ACHN (cell line): ENCODE data around the gene SOX2.

Source experiments
- DNase-seq: peaks from one replicate; pipeline ENCODE4 v3.0.0-alpha.2; 2015
- in situ Hi-C: cut with HindIII; loops from 2 replicates; pipeline ENCODE4 v1.10.0; 2017; ENCODE audit warnings: low sequenced_read_pairs, low pct_ligation_motif_present, low pct_unique_long_range_greater_than_20kb

SOX2 gene

DNA sequence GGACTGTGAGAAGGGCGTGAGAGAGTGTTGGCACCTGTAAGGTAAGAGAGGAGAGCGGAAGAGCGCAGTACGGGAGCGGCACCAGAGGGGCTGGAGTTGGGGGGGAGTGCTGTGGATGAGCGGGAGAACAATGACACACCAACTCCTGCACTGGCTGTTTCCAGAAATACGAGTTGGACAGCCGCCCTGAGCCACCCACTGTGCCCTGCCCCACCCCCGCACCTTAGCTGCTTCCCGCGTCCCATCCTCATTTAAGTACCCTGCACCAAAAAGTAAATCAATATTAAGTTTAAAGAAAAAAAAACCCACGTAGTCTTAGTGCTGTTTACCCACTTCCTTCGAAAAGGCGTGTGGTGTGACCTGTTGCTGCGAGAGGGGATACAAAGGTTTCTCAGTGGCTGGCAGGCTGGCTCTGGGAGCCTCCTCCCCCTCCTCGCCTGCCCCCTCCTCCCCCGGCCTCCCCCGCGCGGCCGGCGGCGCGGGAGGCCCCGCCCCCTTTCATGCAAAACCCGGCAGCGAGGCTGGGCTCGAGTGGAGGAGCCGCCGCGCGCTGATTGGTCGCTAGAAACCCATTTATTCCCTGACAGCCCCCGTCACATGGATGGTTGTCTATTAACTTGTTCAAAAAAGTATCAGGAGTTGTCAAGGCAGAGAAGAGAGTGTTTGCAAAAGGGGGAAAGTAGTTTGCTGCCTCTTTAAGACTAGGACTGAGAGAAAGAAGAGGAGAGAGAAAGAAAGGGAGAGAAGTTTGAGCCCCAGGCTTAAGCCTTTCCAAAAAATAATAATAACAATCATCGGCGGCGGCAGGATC lies at the start of gene SOX2:
Gene SOX2, plus strand, starts transcription at position 601 of the 811 bp plus-strand sequence. CDS start 436 bp downstream, outside the sequence.
- DNase-seq = peak; percentile 90
- in situ Hi-C loops = no loop called here

DNA sequence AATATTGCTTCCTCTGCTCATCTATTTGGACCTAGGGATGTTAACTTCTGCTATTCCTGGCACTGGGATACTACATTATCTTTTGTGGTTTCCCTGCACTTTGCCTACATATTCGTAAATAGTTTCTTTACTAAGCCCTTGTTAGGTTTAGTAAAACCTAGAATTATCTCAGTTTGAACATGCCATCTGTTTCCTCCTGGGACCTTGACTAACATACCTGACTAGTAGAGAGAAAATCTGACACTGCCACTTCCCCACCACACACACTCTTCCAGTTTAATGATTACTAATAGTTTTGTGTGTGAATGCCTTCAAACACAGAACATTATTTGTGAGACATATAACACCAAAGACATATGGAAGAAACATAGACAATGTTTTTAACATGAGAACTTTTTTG lies 28.2 kb upstream of the SOX2 start:
- DNase-seq = no peak
- in situ Hi-C loops = no loop called here

- DNase-seq = no peak
- in situ Hi-C loops = no loop called here
Measured at GRCh38 chr3:181687190-181687589, 24.5 kb upstream of the SOX2 start.

DNA sequence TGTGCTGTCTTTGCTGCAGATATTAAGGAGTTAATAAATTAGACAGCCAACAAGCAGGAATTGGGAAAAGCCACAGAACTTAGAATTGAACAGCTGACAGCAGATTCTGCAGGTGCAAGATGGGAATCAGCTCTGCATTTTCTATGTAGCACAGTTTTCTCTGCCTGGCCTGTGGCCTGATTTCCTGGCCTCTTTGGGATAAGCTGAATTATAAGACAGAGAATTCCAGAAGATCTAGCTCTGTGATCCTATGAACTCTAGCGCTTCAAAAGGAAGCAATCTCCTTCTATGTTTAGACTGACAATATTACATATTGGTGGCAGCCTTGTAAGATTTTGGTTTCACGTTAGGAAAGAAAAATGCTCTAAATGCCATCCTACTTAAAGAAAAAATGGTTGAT lies 24.0 kb upstream of the SOX2 start:
- DNase-seq = no peak
- in situ Hi-C loops = no loop called here

- no peak for DNase-seq
- in situ Hi-C loops = no loop called here
Measured at GRCh38 chr3:181689546-181689945, 22.2 kb upstream of the SOX2 start.

DNA sequence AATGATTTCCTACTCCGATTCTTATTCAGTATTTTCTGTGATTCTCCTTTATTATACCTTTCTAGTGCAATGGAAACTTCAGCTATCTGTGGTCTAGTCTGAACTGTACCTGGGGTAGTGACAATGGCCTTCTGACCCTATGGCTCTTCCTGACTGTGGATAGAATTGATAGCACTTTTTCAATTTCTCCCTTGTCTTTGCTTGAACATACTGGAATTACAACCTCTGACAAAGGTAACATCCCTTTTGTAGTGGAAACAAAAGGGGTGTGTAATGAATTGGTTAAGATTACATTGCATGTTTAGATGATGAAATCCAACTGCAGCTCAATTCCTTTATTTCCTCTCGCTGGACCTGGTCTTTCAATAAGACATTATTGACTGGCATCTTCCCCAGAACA lies 21.0 kb upstream of the SOX2 start:
- in situ Hi-C loops = no loop called here
- no peak for DNase-seq

- no peak for DNase-seq
- in situ Hi-C loops = no loop called here
Measured at GRCh38 chr3:181691901-181692300, 19.8 kb upstream of the SOX2 start.

DNA sequence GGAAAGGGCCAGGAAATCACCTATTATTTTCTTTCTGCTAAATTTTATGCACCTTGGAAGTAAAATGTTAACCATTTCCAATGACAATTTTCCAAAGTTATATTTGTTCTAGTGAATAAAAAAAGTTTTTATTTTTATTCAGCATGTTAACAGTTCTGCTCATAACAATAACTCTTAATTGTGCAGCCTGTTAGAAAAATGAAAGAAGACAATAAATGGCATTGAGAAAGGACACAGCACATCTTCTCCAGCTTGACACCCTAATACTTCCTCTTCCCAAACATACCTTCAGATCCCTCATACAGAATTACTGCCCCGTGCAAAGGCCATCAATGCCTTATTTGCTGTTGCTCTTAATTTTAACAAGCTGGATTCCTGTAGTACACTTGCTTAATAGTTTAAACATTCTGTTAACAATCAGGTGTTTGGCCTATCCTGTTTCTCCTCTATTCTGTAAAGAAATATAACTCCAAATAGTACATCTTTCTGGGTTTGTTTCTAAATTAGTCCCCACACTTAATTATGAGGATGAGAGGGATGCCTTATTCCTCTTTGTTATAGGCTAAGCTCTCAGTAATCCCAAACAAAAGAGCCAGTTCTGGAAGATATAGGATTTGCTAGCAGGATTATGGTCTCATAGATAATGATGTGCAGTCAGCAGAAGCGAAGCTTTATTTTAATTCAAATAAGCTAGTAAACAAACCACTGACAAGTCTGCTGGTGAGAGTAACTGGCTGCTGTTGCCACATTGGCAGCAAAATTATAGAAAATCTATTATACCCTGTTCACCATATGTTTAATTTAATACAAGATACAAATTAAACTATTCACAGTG lies 19.2 kb upstream of the SOX2 start:
- in situ Hi-C loops = no loop called here

DNA sequence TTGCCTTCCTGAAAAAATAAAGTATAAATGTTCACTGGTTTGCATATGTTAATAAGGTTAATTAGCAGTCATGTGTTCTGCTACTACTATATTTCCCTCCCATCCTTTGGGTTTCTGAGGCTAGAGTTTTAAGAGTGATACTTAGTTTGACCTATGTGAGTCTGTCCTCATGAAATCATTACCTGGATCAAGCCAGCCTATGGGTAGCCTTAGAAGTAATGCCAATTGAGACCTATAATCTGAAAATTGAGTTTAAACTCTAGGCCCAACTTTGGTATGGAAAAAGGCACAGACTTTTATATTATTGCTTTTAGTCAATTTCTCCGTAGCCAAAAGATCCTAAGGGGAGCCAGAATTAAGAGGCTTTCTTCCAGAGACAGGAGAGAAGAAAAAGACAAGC lies 18.4 kb upstream of the SOX2 start:
- in situ Hi-C loops = no loop called here
- no peak for DNase-seq

More for the DNA sequence above, 19.2 kb upstream of the SOX2 start:
- DNase-seq = no peak

- no peak for DNase-seq
- in situ Hi-C loops = no loop called here
Measured at GRCh38 chr3:181694805-181695660, 16.7 kb upstream of the SOX2 start.

GRCh38 chr3:181695661-181696491 lies 15.8 kb upstream of the SOX2 start:
- DNase-seq = no peak
- in situ Hi-C loops = no loop called here

DNA sequence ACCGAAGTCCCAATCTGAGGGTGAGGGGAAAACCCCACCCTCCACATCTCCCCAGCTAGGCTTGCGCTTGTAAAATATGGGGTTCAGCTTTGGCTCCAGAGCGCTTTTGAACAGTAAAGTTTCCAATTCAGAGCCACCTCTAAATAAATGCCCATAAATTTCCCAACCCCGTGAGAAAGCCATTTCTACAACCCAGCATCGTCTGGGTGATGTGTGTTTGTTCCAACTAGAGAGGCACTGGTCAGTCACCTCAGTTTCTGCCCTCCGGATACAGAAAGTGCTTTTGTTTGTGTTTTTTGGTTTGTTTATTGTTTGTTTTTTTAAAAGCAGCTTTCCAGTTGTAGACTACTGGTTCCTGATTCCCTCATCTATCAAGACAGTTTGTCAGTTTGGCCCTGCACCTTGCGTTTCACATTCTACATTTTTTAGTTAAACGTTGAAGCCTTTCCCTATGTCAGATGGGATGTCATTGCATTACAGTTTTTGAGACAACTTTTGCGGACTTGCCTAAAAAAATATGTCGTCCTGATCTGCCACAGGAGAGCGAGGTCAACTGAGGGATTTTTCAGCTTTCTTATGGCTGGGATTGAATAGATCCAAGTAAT lies 15.0 kb upstream of the SOX2 start:
- in situ Hi-C loops = no loop called here
- no peak for DNase-seq

DNA sequence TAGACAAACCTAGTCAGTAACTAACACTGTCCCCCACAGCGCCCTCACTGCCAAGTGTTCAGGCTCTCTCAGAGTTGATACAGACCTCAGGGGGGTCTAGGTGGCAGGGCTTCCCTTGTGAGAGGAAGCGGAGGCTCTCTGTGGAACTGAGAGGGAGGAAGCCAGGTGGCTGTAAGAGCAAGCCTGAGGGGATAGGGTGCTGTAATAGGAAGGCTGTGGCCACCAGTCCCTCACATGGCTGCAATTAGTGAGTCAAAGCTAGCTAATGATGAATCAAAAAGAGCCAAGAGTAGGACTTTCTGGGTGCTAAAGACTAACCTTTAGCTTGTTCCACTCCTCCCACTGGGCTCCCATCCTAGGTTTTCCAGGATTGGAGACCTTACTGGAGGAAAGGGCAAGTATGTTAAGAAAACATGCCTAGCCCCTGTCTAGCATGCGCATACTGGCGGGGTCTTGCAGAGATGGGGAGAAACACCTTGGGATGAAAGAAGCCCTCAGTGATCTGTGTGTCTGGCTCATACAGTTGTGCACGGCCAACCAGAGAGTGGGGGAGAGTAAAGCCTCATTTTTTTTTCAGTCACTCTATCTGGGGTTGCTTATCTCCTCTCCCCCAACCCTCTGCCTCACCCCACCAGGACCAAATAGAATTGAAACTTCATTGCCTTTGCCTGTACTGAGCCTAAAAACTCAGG lies 13.3 kb upstream of the SOX2 start:
- in situ Hi-C loops = no loop called here
- DNase-seq = no peak

DNA sequence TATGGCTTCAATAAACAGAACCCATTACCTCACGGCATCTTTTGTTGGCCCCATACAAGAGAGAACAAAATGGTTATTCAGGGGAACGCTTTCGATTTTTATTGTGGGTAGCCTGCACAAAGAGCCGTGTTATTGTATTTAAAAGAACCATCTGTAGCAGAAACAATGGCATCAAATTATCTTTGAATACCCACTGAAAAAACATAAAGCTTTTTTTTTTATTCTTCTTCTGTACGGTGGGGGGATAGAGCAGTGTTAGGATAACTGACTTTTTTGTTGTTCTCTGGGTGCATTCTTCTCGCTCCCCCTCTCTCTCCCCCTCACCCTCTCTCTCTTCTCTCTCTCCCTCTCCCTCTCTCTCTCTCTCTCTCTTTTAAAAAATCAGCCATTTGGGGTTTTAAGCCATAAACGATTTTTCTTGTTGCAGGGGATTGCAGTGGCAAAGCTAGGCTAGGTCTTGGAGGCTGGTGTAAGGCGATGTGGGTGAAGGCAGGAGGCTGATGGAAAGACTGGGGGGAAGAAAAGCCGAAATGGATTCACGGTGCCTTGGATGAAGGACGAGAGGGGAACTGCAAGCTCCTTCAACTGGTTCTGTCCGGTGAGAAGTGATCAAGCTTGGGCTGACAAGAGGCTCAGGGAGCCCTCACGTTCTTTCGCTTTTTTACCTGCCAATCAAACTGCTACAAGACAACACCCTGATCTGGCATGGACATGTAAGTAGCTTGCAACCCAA lies 12.4 kb upstream of the SOX2 start:
- DNase-seq = no peak
- in situ Hi-C loops = no loop called here

DNA sequence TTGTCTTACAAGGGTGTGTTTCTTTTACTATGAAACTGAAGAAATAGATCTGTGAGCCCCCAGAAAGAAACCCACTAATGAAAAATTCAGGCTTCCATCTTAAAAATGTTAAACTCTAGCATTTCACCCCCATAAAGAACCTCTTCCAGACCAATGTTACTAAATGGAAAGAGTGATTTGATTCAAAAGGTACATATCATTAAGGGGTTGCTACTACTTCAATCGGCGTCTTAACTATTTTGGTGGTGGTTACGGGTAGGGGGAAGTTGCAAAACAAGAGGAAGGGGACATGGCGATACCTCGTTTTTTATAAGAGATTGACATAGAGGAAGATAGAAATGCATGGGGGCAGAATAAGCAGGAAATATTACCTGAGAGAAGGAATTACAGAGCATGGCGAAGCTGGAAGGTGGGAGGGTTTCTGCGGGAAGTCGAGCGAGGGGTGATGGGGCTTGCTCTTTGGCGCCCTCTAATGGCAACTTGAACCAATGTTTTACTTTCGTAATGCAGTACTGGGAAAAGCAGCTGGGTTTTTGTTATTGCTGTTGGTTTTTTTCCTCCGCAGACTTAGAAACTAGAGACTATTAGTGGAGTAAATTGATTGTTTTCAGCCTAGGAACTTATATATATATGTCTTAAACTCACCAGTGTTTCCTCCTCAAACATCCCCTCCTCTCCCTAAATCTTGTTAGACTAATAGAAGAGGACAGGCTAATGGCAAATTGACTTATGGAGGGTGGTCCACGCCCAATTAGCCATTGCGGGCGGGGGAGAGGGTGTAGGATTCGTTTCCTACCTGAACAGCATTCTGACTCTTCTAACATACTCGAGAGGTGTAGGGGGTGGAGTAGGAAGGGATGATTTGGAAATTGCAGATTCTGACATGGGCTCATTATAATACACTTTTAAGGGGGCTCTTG lies 11.3 kb upstream of the SOX2 start:
- in situ Hi-C loops = no loop called here
- DNase-seq = peak; percentile 65

DNA sequence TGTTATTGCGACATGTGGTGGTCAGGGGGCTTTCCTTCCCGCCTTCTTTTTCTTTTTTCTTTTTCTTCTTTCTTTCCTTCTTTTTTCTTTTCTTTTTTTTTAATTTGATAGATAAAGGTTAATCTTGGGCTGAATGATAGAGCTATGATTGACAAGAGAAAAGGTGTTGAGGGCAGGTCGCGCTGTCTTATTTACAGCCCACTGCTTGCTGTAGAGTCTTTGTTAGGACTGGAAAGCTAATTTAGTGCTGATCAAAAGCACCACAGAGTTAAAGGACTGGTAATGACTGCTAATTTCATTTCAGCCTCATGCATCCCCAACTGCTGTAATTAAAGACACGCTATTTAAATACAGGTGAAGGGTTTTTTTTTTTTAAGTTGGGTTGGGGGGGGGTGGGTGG lies 10.6 kb upstream of the SOX2 start:
- DNase-seq = no peak
- in situ Hi-C loops = no loop called here
